Astrocyte (in vitro differentiated cells and primary cell): ENCODE measurements around the gene GALM. TPM values are rescaled to one million over a fixed set of nuclear protein-coding genes. Genes with fewer than 3 reads are reported as not detected.

Source experiments
- DNase-seq: peaks from one replicate; pipeline ENCODE4 v3.0.0-alpha.2; 2010; ENCODE audit warnings: low read depth
- FAIRE-seq: peaks from 2 replicates; lab custom pipeline; 2011; peaks lifted over from hg19 to GRCh38; lab: Jason Lieb, UNC
- H2AFZ ChIP-seq: 2 replicates; pipeline ENCODE4 v1.6.0; 2012; ENCODE audit warnings: low read depth, low read length, inconsistent platforms
- H3K27ac ChIP-seq: 2 replicates; pipeline ENCODE4 v1.5.1; 2011; ENCODE audit warnings: low read depth, low read length, inconsistent platforms
- H3K27me3 ChIP-seq: 2 replicates; pipeline ENCODE4 v1.6.0; 2011; ENCODE audit warnings: low read length, inconsistent platforms; ENCODE audit not compliant: insufficient read depth
- H3K36me3 ChIP-seq: 2 replicates; pipeline ENCODE4 v1.5.1; 2011; ENCODE audit warnings: low read length, inconsistent platforms; ENCODE audit not compliant: insufficient read depth
- H3K4me1 ChIP-seq: 2 replicates; pipeline ENCODE4 v1.5.1; 2011; ENCODE audit warnings: low read length, inconsistent platforms; ENCODE audit not compliant: insufficient read depth
- H3K4me2 ChIP-seq: 2 replicates; pipeline ENCODE4 v1.6.0; 2012; ENCODE audit warnings: low read length, inconsistent platforms
- H3K4me3 ChIP-seq: 2 replicates; pipeline ENCODE4 v1.5.1; 2011; ENCODE audit warnings: low read depth, mild to moderate bottlenecking, low read length, inconsistent platforms; ENCODE audit not compliant: insufficient read depth
- H3K79me2 ChIP-seq: 2 replicates; pipeline ENCODE4 v1.6.0; 2012; ENCODE audit warnings: mild to moderate bottlenecking, low read length, inconsistent platforms; ENCODE audit not compliant: insufficient read depth
- H3K9ac ChIP-seq: 2 replicates; pipeline ENCODE4 v1.6.0; 2012; ENCODE audit warnings: mild to moderate bottlenecking, low read length, inconsistent platforms
- H3K9me3 ChIP-seq: 2 replicates; pipeline ENCODE4 v1.5.1; 2012; ENCODE audit warnings: low read depth, mild to moderate bottlenecking, low read length, inconsistent platforms; ENCODE audit not compliant: insufficient read depth
- H4K20me1 ChIP-seq: 2 replicates; pipeline ENCODE4 v1.6.0; 2012; ENCODE audit warnings: low read length, inconsistent platforms; ENCODE audit not compliant: insufficient read depth
- H3K27ac Mint-ChIP-seq: one replicate; pipeline ENCODE4 v1.8.0; 2021; ENCODE audit warnings: mild to moderate bottlenecking, mixed read lengths; ENCODE audit not compliant: unreplicated experiment
- H3K27me3 Mint-ChIP-seq: one replicate; pipeline ENCODE4 v1.8.0; 2021; ENCODE audit warnings: low read depth, mixed read lengths; ENCODE audit not compliant: unreplicated experiment
- H3K36me3 Mint-ChIP-seq: one replicate; pipeline ENCODE4 v1.8.0; 2021; ENCODE audit warnings: low read depth, mixed read lengths; ENCODE audit not compliant: unreplicated experiment
- H3K4me1 Mint-ChIP-seq: one replicate; pipeline ENCODE4 v1.8.0; 2021; ENCODE audit warnings: low read depth, mixed read lengths; ENCODE audit not compliant: unreplicated experiment
- H3K4me3 Mint-ChIP-seq: one replicate; pipeline ENCODE4 v1.8.0; 2021; ENCODE audit warnings: mild to moderate bottlenecking, moderate library complexity, mixed read lengths; ENCODE audit not compliant: unreplicated experiment
- H3K9me3 Mint-ChIP-seq: one replicate; pipeline ENCODE4 v1.8.0; 2021; ENCODE audit warnings: mild to moderate bottlenecking, mixed read lengths; ENCODE audit not compliant: unreplicated experiment
- EZH2 ChIP-seq: IDR thresholded peaks from 2 replicates; pipeline ENCODE4 v1.6.1; 2012; ENCODE audit warnings: mild to moderate bottlenecking, low read length, inconsistent platforms; ENCODE audit not compliant: insufficient read depth
- total RNA-seq: library from RNA; stranded (reverse); gene quantifications from 2 replicates; pipeline ENCODE4 v1.2.1, GENCODE V29; 2021
- TF ChIP-seq, protein P1 (sequence below): IDR thresholded peaks from 2 replicates; pipeline ENCODE4 v1.5.1; 2011; ENCODE audit warnings: low read depth, mild to moderate bottlenecking, inconsistent platforms, low read length, moderate library complexity; ENCODE audit not compliant: insufficient read depth

Gene GALM
- total RNA-seq, 1 donor from 2014 or later = 9.8 TPM

DNA sequence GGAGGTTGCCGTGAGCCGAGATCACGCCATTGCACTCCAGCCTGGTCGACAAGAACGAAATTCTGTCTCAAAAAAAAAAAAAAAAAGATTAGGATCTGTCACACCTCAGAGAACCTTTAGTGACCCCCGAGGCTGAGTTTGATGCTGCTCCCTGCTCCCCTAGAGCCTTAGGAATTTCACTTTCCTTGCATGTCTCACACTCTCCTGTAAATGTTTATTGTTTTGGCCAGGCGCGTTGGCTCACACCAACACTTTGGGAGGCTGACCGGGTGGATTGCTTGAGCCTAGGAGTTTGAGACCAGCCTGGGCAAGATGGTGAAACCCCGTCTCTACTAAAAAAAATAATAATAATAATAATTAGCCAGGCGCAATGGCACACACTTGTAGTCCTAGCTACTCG, 53.8 kb downstream of the GALM start:
- Histone ChIP-seq H3K79me2 (no peaks in the 10 kb centered on the region), H2AFZ (no peak overlapping the region), H3K4me1 (peaks cover 14% of the 10 kb centered on the region), H3K9ac (no peak overlapping the region), H4K20me1 (no peaks in the 10 kb centered on the region), H3K9me3 (no peaks in the 10 kb centered on the region), H3K27me3 (no peaks in the 10 kb centered on the region), H3K4me2 (no peak overlapping the region), H3K36me3 (no peaks in the 10 kb centered on the region), H3K4me3 (no peak overlapping the region), H3K27ac (no peak overlapping the region)
- Mint-ChIP-seq H3K4me3 (no peak overlapping the region), H3K27me3 (no peaks in the 10 kb centered on the region), H3K4me1 (peaks cover 5% of the 10 kb centered on the region), H3K9me3 (no peaks in the 10 kb centered on the region), H3K27ac (no peak overlapping the region), H3K36me3 (peaks cover 13% of the 10 kb centered on the region)
- FAIRE-seq (no peak), DNase-seq (no peak)
- TF ChIP-seq, protein P1, sequence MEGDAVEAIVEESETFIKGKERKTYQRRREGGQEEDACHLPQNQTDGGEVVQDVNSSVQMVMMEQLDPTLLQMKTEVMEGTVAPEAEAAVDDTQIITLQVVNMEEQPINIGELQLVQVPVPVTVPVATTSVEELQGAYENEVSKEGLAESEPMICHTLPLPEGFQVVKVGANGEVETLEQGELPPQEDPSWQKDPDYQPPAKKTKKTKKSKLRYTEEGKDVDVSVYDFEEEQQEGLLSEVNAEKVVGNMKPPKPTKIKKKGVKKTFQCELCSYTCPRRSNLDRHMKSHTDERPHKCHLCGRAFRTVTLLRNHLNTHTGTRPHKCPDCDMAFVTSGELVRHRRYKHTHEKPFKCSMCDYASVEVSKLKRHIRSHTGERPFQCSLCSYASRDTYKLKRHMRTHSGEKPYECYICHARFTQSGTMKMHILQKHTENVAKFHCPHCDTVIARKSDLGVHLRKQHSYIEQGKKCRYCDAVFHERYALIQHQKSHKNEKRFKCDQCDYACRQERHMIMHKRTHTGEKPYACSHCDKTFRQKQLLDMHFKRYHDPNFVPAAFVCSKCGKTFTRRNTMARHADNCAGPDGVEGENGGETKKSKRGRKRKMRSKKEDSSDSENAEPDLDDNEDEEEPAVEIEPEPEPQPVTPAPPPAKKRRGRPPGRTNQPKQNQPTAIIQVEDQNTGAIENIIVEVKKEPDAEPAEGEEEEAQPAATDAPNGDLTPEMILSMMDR = no peak
- no peak for TF ChIP-seq EZH2

DNA sequence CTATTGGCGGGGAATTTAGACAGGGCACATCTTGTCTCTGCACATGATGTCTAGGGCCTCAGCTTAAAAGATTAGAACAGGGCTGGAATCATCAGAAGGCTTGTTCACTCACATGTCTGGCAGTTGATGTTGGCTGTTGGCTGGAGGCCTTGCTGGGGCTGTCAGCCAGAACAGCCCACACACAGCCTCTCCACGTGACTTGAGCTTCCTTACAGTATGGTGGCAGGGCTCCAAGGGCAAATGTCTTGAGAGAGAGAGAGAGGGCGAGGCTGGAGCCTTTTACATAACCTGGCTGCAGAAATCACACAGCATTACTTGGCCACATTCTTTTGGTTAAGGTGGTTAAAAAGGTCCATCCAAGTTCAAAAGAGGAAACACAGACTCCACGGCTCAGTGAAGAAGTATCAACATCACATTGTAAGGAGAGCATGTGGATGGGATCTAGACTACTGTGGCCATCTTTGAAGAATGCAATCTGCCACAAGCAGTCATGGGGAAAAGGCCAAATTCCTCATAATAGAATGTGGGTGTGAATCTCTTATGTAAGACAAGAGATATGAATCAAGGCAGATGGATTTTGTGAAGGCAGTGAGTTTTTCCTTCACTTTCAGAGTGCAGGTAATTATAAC, 54.8 kb downstream of the GALM start:
- TF ChIP-seq, protein P1 = no peak
- TF ChIP-seq EZH2 = no peak
- Mint-ChIP-seq H3K4me1 (peaks cover 5% of the 10 kb centered on the region), H3K9me3 (no peaks in the 10 kb centered on the region), H3K27ac (no peak overlapping the region), H3K4me3 (no peak overlapping the region), H3K36me3 (peaks cover 10% of the 10 kb centered on the region), H3K27me3 (no peaks in the 10 kb centered on the region)
- Histone ChIP-seq H4K20me1 (no peaks in the 10 kb centered on the region), H3K27ac (peak overlapping the region; percentile 16), H3K9me3 (no peaks in the 10 kb centered on the region), H3K27me3 (no peaks in the 10 kb centered on the region), H3K9ac (no peak overlapping the region), H3K4me2 (peak overlapping the region; percentile 36), H3K4me3 (no peak overlapping the region), H3K4me1 (peaks cover 14% of the 10 kb centered on the region), H3K79me2 (no peaks in the 10 kb centered on the region), H2AFZ (no peak overlapping the region), H3K36me3 (no peaks in the 10 kb centered on the region)
- FAIRE-seq (no peak), DNase-seq (peak; percentile 100)
